ENCODE results near the gene ACYP1.

ACYP1 gene

DNA sequence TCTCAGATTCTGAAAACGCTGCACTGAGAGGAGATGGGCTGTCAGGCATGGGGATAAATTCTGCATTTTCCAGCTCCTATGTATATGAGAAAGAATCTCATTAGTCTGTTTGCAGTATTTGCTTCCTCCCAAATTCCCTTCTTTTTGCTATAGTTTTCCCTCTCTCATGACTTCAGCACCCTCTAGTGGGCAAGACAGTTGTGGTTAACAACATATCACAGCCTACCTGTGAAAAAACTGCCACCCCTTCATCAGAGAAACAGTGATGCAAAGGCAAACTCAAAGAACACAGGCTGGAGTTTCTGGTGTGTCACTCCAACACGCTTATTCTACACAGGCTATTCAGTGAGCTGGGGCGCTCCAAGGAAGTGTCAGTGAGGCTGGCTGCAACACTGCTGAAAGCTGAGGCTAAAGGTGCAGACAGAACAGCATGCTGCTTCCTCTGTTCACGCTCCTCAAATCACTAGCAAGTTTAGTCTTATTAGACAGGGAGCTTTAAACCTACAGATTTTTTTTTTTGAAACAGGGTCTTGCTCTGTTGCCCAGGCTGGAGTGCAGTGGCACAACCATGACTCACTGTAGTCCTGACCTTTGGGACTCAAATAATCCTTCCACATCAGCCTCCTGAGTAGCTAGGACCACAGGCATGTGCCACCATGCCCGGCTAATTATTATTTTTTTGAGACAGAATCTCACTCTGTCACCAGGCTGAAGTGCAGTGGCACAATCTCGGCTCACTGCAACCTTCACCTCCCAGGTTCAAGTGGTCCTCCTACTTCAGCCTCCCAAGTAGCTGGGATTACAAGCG is 24.9 kb upstream of the ACYP1 start:
- Histone ChIP-seq H3K4me3 (ENCODE audit: low read length, poor library complexity, severe bottlenecking) (no peak overlapping the region), H3K4me2 (ENCODE audit: low read depth, low read length, poor library complexity, severe bottlenecking) (no peak overlapping the region), H3K9me3 (ENCODE audit: insufficient read depth, low read depth, low read length) (no peaks in the 10 kb centered on the region), H3K9ac (ENCODE audit: low read depth, low read length, poor library complexity, severe bottlenecking) (no peak overlapping the region), H2AFZ (ENCODE audit: low read length) (no peak overlapping the region), H4K20me1 (ENCODE audit: insufficient read depth, low read length, poor library complexity, severe bottlenecking) (no peaks in the 10 kb centered on the region), H3K27me3 (ENCODE audit: insufficient read depth, low read length, poor library complexity, severe bottlenecking) (no peaks in the 10 kb centered on the region), H3K9me2 (replicated peaks; ENCODE audit: low read depth, low read length) (no peaks in the 10 kb centered on the region), H3K79me2 (ENCODE audit: insufficient read depth, low read length) (no peaks in the 10 kb centered on the region), H3K36me3 (ENCODE audit: insufficient read depth, low read length) (peaks cover 41% of the 10 kb centered on the region; the same call in 1 of the 2 replicates), H3F3A (ENCODE audit: low read depth) (no peaks in the 10 kb centered on the region), H3K4me1 (ENCODE audit: insufficient read depth, low read length, poor library complexity, severe bottlenecking) (no peaks in the 10 kb centered on the region)
- TF ChIP-seq EZH2phosphoT487 (IDR thresholded peaks at IDR 0.05; ENCODE audit: borderline replicate concordance) (no peak), CTCF (conservative IDR thresholded peaks at IDR 0.05; ENCODE audit: low read length) (peak; percentile 97)

DNA sequence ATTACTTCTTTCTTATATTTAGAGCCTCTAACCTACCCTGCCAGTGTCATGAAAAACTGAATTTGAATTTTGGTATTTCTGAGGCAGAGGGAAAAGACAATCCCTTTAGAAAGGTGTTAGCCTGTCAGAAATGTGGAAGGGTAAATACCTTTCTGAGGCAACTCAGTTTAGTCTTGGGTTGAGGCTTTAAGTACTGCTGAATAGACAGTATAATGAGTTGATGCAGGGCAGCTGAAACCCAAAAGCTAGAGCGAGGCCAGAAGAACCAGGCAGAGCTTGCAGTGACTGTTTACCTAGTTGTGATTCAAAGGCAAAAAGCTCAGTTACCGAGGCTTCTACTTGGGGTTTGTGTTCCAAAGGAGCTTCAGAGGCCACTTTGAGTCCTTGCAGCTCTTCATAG is 24.3 kb upstream of the ACYP1 start:
- no peaks in the 10 kb centered on the region for H3K9me3 ChIP-seq (ENCODE audit: insufficient read depth, low read depth, low read length)
- H3K9me2 ChIP-seq (replicated peaks; ENCODE audit: low read depth, low read length) = no peaks in the 10 kb centered on the region
- TF ChIP-seq CTCF (conservative IDR thresholded peaks at IDR 0.05; ENCODE audit: low read length) (no peak), EZH2phosphoT487 (IDR thresholded peaks at IDR 0.05; ENCODE audit: borderline replicate concordance) (no peak)
- no peaks in the 10 kb centered on the region for H4K20me1 ChIP-seq (ENCODE audit: insufficient read depth, low read length, poor library complexity, severe bottlenecking)
- H3K27me3 ChIP-seq (ENCODE audit: insufficient read depth, low read length, poor library complexity, severe bottlenecking) = no peaks in the 10 kb centered on the region
- no peak overlapping the region for H3K9ac ChIP-seq (ENCODE audit: low read depth, low read length, poor library complexity, severe bottlenecking)
- H3F3A ChIP-seq (ENCODE audit: low read depth) = no peaks in the 10 kb centered on the region
- H3K4me1 ChIP-seq (ENCODE audit: insufficient read depth, low read length, poor library complexity, severe bottlenecking) = no peaks in the 10 kb centered on the region
- no peak overlapping the region for H2AFZ ChIP-seq (ENCODE audit: low read length)
- peaks cover 43% of the 10 kb centered on the region; the same call in 1 of the 2 replicates for H3K36me3 ChIP-seq (ENCODE audit: insufficient read depth, low read length)
- no peak overlapping the region for H3K4me2 ChIP-seq (ENCODE audit: low read depth, low read length, poor library complexity, severe bottlenecking)
- no peaks in the 10 kb centered on the region for H3K79me2 ChIP-seq (ENCODE audit: insufficient read depth, low read length)
- no peak overlapping the region for H3K4me3 ChIP-seq (ENCODE audit: low read length, poor library complexity, severe bottlenecking)

- H3K79me2 ChIP-seq (ENCODE audit: insufficient read depth, low read length) = no peaks in the 10 kb centered on the region
- H3K36me3 ChIP-seq (ENCODE audit: insufficient read depth, low read length) = peaks cover 47% of the 10 kb centered on the region; the same call in 1 of the 2 replicates
- no peaks in the 10 kb centered on the region for H3K9me3 ChIP-seq (ENCODE audit: insufficient read depth, low read depth, low read length)
- H3K4me2 ChIP-seq (ENCODE audit: low read depth, low read length, poor library complexity, severe bottlenecking) = no peak overlapping the region
- H3K9me2 ChIP-seq (replicated peaks; ENCODE audit: low read depth, low read length) = no peaks in the 10 kb centered on the region
- no peaks in the 10 kb centered on the region for H4K20me1 ChIP-seq (ENCODE audit: insufficient read depth, low read length, poor library complexity, severe bottlenecking)
- H3K9ac ChIP-seq (ENCODE audit: low read depth, low read length, poor library complexity, severe bottlenecking) = no peak overlapping the region
- no peak for TF ChIP-seq EZH2phosphoT487 (IDR thresholded peaks at IDR 0.05; ENCODE audit: borderline replicate concordance)
- TF ChIP-seq CTCF (conservative IDR thresholded peaks at IDR 0.05; ENCODE audit: low read length) = peak; percentile 30
- no peaks in the 10 kb centered on the region for H3K4me1 ChIP-seq (ENCODE audit: insufficient read depth, low read length, poor library complexity, severe bottlenecking)
- no peaks in the 10 kb centered on the region for H3K27me3 ChIP-seq (ENCODE audit: insufficient read depth, low read length, poor library complexity, severe bottlenecking)
- no peak overlapping the region for H2AFZ ChIP-seq (ENCODE audit: low read length)
- H3K4me3 ChIP-seq (ENCODE audit: low read length, poor library complexity, severe bottlenecking) = no peak overlapping the region
- no peaks in the 10 kb centered on the region for H3F3A ChIP-seq (ENCODE audit: low read depth)
Observed at GRCh38 chr14:75084513-75084912, 20.7 kb upstream of the ACYP1 start.

All from Loucy (cell line).